A673 (cell line): ENCODE measurements around the gene SLC35E2B. TPM values are rescaled to one million over a fixed set of nuclear protein-coding genes. Genes with fewer than 3 reads are reported as not detected.
"Not testable (repeated sequence)": the region's sequence is repeated elsewhere in the genome, so short reads cannot be mapped to it uniquely, and the experiment has no call there.

Experiments used
- BruUV-seq: library from RNA; stranded (reverse); fragments of 400-500 nt; replicated peaks from 2 replicates; lab custom pipeline; 2021; lab: Mats Ljungman, UMichigan
- CTCF ChIA-PET: fragments of 300-600 bp; sonication (Branson Sonifier 250); formaldehyde crosslinking; loops from one replicate; lab custom pipeline; 2022; ENCODE audit warnings: antibody characterized with exemption; lab: Charles Lee
- POLR2A ChIA-PET: fragments of 300-600 bp; sonication (Branson Sonifier 250); formaldehyde crosslinking; loops from one replicate; lab custom pipeline; 2022; ENCODE audit warnings: antibody characterized with exemption; ENCODE audit not compliant: low non-redundant PET; lab: Charles Lee
- DNase-seq: peaks from one replicate; pipeline ENCODE4 v3.0.0-alpha.2; 2015; ENCODE audit warnings: low spot score
- H3K27ac ChIP-seq: fragments of 200-600 bp; sonication (generic); 2 replicates; pipeline ENCODE4 v1.5.1; 2016; ENCODE audit warnings: mixed run types, low read depth, mild to moderate bottlenecking, mixed read lengths, antibody characterized with exemption, low read length; ENCODE audit not compliant: poor library complexity, severe bottlenecking
- H3K27me3 ChIP-seq: fragments of 200-600 bp; sonication (generic); replicated peaks from 2 replicates; pipeline ENCODE4 v1.6.1; 2017; ENCODE audit warnings: mixed run types, low read depth, mild to moderate bottlenecking, mixed read lengths, antibody characterized with exemption, low read length; ENCODE audit not compliant: insufficient read depth, poor library complexity
- H3K36me3 ChIP-seq: fragments of 200-600 bp; sonication (generic); 2 replicates; pipeline ENCODE4 v1.6.1; 2016; ENCODE audit warnings: mixed run types, mild to moderate bottlenecking, mixed read lengths, antibody characterized with exemption, low read length; ENCODE audit not compliant: insufficient read depth, poor library complexity, severe bottlenecking
- H3K4me1 ChIP-seq: fragments of 200-600 bp; sonication (generic); 2 replicates; pipeline ENCODE4 v1.6.1; 2017; ENCODE audit warnings: mixed run types, mild to moderate bottlenecking, mixed read lengths, antibody characterized with exemption, low read length; ENCODE audit not compliant: insufficient read depth, poor library complexity, severe bottlenecking
- H3K4me3 ChIP-seq: fragments of 200-600 bp; sonication (generic); 2 replicates; pipeline ENCODE4 v1.5.1; 2016; ENCODE audit warnings: low read depth, mixed run types, mild to moderate bottlenecking, mixed read lengths, low read length; ENCODE audit not compliant: poor library complexity, severe bottlenecking
- H3K9me3 ChIP-seq: fragments of 200-600 bp; sonication (generic); 2 replicates; pipeline ENCODE4 v1.6.1; 2016; ENCODE audit warnings: mixed run types, low read depth, mild to moderate bottlenecking, mixed read lengths, antibody characterized with exemption, low read length; ENCODE audit not compliant: poor library complexity, severe bottlenecking
- EZH2 ChIP-seq: fragments of 200-600 bp; sonication (generic); IDR thresholded peaks from 2 replicates; pipeline ENCODE4 v1.6.1; 2017; ENCODE audit warnings: borderline replicate concordance, low read depth, mild to moderate bottlenecking, mixed read lengths, antibody characterized with exemption, low read length; ENCODE audit not compliant: poor library complexity, severe bottlenecking
- intact Hi-C: fragments of 100-400 bp; cut with micrococcal nuclease; formaldehyde crosslinking; loops from one replicate; pipeline ENCODE4 v1.10.0; 2022; ENCODE audit not compliant: unreplicated experiment
- total RNA-seq: library from RNA; stranded (reverse); gene quantifications from 2 replicates; pipeline ENCODE4 v1.2.3, GENCODE V29; 2021

The SLC35E2B gene
- total RNA-seq, 1 experiment from 2014 or later: 56.3 TPM

DNA sequence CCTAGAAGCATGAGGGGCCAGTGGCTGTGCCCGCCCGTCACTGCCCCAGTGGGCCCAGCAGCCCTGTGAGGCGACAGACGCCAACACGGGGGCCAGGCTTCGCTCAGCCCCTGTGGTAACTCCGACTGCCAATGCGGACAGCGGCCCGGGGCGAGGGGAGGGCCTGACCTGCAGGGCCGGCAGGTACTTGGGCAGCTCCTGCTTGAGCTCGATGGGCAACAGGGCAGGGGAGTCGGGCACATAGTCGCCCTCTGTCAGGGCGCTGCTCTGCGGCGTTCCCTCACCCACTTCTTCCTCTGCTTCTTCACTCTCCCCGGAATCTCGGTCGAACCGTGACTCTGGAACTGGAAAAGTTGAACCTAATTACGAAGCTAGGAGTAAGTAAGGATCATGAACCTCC, 14.6 kb upstream of the SLC35E2B start:
- DNase-seq, POLR2A ChIA-PET, H3K4me3 ChIP-seq, BruUV-seq, H3K9me3 ChIP-seq, H3K36me3 ChIP-seq, CTCF ChIA-PET, H3K4me1 ChIP-seq, H3K27ac ChIP-seq, H3K27me3 ChIP-seq, intact Hi-C loops: not testable (repeated sequence)

DNA sequence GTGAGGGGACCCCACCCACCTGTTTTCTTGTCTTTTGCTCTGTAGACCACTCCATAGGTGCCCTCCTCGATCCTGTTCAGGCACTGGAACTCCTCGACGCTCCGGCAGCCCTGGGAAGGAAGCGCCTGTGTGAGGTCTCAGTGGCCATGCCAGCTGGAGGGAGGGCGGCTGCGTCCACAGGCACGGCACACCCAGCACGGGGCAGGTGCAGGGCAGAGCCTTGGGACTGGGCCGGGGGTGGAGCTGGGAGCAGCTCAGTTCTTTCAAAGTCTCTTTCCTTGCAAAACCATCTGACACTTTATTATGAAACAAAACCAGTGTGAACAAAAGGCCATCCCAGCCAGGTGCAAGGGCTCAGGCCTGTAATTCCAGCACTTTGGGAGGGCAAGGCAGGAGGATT, 13.0 kb upstream of the SLC35E2B start:
- POLR2A ChIA-PET, H3K27me3 ChIP-seq, H3K27ac ChIP-seq, H3K4me1 ChIP-seq, BruUV-seq, H3K9me3 ChIP-seq, H3K36me3 ChIP-seq, H3K4me3 ChIP-seq, CTCF ChIA-PET, DNase-seq, intact Hi-C loops: not testable (repeated sequence)

DNA sequence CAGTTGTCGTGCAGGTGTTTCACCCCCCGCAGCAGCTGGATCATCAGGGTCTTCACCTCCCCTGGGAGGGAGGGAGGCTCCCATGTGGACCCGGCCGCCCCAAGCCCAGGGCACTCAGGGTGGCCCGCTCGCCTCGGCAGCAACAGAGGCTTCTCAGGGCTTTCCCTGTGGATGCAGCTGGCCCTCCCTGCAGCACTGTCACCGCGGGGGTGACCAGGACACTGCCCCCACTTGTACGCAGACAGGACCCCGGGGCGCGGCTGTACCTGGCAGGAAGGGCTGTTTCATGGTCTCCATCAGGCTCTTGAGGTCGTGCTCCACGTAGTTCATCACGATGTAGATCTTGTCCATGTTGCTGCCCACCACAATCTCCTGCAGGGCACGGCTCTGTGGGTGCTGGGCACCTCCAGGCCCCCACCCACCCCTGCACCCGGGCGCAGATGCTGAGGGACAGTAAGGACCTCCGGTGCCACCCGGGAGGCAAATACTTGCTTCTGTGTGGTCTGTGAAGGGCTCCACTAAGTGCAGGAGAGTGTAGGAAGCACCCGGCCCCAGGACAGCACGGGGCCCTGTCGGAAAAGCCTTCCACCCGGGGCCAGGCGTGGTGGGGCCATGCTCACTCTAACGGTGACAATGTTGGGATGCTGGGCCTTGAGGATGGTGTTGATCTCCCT, 11.8 kb upstream of the SLC35E2B start:
- H3K4me1 ChIP-seq, H3K4me3 ChIP-seq, CTCF ChIA-PET, H3K27me3 ChIP-seq, H3K27ac ChIP-seq, POLR2A ChIA-PET, DNase-seq, H3K9me3 ChIP-seq, H3K36me3 ChIP-seq, intact Hi-C loops, BruUV-seq: not testable (repeated sequence)

DNA sequence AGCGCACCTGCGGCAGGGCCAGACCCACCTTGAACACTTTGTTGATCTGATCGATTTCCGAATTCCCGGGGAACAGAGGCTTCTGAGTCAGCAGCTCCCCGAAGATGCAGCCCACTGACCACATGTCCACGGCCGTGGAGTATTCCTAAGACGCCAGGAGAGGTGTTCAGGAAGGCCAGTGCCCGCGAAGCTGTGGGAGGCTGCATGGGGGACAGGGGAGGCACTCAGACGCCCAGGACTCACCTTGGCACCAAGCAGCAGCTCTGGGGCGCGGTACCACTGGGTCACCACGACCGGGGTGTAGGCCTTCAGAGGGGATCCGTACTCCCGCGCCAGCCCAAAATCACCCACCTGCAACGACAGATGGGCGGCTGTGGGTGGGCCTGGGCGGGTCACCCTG, 11.2 kb upstream of the SLC35E2B start:
- no peak for TF ChIP-seq EZH2
- intact Hi-C loops: no loop called here
- ChIA-PET CTCF (no interaction called here), POLR2A (interaction anchor here (0.5 kb wide), 1 partner anchor 107 kb away, joined by 4 read pairs; no protein-coding TSS in a partner anchor)
- no TSS peak for BruUV-seq
- no peak for DNase-seq
- no peaks in the 10 kb centered on the region for H3K9me3 ChIP-seq
- no peak overlapping the region for H3K4me3 ChIP-seq
- H3K4me1 ChIP-seq: no peaks in the 10 kb centered on the region
- H3K27me3 ChIP-seq: no peaks in the 10 kb centered on the region
- H3K36me3 ChIP-seq: no peaks in the 10 kb centered on the region
- no peak overlapping the region for H3K27ac ChIP-seq

DNA sequence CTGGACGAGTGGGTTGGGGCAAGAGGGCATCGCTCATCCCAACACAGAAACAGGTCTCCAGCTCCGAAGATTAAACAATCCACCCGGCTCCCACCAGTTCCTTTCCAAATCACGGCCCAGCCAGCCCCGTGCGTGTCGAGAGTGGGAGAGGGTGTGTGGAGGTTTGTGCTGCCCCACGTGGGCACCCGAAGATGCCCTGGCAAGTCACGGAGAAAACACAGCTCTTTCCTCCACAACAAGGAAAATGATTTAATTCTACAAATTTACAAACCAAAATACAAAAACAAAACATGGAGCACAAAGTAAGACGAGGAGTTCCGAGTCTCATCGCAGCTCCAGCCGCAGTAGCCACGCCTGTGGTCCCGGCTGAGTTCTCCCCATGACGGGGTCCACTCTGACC, 9.9 kb upstream of the SLC35E2B start:
- not testable (repeated sequence) for BruUV-seq

DNA sequence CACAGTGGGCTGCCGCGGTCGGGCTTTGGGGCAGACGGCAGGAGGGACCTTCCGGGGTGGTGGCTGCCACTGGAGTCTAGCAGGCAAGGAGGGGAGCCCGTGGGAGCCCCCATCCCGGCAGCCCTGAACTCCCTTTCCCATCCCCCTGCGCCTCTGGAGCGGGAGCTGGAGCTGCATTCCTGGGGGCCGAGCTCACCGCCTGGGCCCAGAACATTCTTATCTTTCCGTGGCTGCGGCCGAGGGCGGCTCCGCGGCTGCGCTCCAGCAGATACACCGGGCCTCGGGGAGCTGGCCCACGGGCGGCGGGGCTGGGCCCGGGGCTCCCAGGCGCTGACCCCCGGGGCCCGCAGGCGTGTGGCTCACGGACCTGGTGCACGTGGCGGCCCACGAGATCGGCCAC, 8.0 kb upstream of the SLC35E2B start:
- not testable (repeated sequence) for BruUV-seq

More for the DNA sequence above, 9.9 kb upstream of the SLC35E2B start:
- H3K27ac ChIP-seq, H3K36me3 ChIP-seq, DNase-seq, H3K9me3 ChIP-seq, POLR2A ChIA-PET, CTCF ChIA-PET, H3K27me3 ChIP-seq, H3K4me1 ChIP-seq, intact Hi-C loops, H3K4me3 ChIP-seq: not testable (repeated sequence)

DNA sequence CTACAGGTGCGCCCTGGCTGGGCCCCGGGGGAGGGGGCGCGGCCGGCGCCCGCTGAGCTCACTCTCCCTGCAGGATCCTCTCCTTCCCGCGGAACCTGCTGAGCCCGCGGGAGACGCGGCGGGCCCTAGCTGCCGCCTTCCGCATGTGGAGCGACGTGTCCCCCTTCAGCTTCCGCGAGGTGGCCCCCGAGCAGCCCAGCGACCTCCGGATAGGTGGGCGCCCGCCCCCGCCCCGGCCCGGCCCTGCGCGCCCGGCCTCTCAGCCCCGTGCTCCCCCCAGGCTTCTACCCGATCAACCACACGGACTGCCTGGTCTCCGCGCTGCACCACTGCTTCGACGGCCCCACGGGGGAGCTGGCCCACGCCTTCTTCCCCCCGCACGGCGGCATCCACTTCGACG, 7.5 kb upstream of the SLC35E2B start:
- intact Hi-C loops, DNase-seq, H3K36me3 ChIP-seq, H3K27me3 ChIP-seq, H3K4me1 ChIP-seq, H3K27ac ChIP-seq, BruUV-seq, H3K9me3 ChIP-seq, H3K4me3 ChIP-seq, CTCF ChIA-PET, POLR2A ChIA-PET: not testable (repeated sequence)

More for the DNA sequence above, 8.0 kb upstream of the SLC35E2B start:
- H3K36me3 ChIP-seq, H3K27me3 ChIP-seq, intact Hi-C loops, H3K4me3 ChIP-seq, POLR2A ChIA-PET, H3K4me1 ChIP-seq, CTCF ChIA-PET, H3K27ac ChIP-seq, DNase-seq, H3K9me3 ChIP-seq: not testable (repeated sequence)
